IPS-NIHi11 (cell line): ENCODE results near the gene SLC38A8.

ENCODE experiments used
- DNase-seq: peaks from one replicate; pipeline ENCODE4 v3.0.0; 2012; ENCODE audit warnings: mixed read lengths, low spot score

The SLC38A8 gene

GRCh38 chr16:83996481-83997252, 45.9 kb downstream of the SLC38A8 start:
- peak; percentile 50 for DNase-seq

DNA sequence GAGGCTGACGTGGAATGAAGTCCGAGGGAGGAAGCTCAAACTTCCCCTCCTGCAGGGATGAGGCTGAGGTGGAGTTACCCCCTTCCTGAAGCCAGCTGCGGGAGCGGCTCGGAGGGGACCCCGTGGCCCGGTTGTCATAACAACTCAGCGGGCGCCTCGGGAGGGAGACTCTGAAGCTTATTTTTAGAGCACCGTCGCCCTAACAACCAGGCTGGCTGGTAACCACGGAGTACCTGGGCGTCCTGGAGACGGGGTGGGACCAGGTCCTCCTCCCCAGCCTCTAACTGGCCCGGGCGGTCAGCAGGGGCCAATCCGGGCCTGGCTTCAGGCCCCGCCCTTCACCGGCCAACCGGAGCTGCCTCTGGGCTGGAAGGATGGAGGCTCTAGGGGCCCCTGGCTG, 46.8 kb downstream of the SLC38A8 start:
- peak; percentile 95 for DNase-seq

DNA sequence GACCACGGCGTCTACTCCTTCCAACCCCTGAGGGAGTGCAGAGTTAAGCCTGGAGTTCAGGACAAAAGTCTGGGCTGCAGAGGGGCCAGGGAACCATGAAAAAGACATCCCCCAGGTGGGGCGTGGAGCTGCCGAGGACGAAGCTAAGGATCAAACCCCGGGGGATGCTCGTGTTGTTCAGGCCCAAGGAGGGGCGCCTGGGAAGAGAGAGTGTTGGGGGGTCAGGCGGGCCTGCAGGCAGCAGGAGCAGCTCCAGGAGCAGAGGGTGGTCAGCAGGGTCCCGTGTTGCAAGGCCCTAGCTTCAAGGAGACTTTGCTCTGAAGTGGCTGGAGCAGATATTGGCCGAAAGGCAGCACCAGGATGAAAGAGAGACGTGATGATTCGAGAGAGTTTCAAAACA, 47.9 kb downstream of the SLC38A8 start:
- DNase-seq = no peak

- DNase-seq = no peak
Observed at GRCh38 chr16:83994087-83994486, 48.5 kb downstream of the SLC38A8 start.

DNA sequence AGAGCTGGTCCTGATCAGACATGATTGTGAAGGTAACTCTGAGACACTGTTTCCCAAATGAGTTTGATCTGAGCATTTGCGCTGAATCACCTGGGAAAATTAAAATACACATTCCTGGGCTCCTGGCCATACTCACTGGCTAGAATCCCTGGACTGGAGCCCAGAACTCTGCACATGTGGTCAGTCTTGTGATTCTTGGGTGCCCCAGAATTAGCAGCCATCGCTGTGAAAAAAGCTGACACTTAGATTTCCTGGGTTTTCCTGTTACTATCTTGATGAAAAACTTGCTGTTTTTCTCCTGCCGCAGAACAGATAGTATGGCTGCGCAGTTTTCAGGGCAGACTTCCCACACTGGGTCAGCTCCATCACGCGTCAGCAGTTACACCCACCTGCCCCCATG, 50.0 kb downstream of the SLC38A8 start:
- DNase-seq = no peak

DNA sequence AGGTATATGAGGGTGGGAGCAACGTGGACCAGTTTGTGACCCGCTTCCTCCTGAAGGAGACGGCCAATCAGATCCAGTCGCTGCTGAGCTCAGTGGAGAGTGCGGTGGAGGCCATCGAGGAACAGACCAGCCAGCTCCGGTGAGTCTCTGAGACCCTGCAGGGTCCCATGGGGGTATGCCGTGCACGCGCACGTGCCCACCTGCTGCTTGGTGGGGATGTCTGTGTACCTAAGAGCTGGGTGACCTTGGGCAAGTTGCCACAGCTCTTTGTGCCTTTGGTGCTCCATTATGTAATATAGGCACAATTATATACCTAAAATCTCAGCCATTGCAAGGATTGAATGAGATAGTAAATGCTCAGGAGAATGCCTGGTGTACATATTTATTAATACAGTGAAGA, 52.1 kb downstream of the SLC38A8 start:
- no peak for DNase-seq

DNA sequence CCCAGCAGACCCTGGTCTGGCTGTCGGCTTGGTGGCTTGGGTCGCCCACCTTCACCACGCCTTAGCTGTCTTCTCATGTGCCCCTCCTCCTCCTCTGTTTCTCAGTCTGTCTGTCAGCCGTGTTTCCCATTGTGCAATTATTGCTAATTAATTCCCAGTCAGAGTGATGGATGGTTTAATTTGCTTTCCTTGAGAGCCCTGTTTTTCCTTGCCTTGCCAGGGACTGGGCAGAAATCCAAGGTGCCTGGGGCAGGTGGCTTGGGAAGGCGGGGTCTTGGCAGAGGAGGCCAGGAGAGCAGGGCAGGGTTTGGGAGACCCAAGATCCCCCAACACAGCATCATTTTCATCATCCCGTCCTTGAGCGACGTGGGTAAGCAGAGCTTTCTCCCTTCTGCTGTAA, 53.3 kb downstream of the SLC38A8 start:
- no peak for DNase-seq

DNA sequence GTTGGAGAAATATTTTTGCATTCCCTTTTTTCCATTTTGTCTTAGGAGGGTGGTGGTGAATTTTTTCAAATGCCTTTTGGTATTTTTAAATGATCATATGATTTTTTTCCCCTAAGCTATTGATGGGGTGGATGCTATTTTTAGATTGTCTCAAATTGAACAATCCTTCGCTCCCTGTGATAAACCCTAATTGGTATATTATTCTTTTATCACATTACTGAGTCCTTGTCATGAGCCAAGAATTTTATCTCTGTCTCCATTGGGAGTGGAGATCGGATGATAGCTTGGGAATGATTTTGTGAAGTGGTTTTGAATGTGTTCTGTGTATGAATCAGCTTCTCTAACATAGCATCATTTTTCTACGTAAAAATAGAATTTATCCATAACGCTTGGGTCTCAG, 59.1 kb downstream of the SLC38A8 start:
- no peak for DNase-seq

- no peak for DNase-seq
Observed at GRCh38 chr16:83981799-83982198, 60.8 kb downstream of the SLC38A8 start.

DNA sequence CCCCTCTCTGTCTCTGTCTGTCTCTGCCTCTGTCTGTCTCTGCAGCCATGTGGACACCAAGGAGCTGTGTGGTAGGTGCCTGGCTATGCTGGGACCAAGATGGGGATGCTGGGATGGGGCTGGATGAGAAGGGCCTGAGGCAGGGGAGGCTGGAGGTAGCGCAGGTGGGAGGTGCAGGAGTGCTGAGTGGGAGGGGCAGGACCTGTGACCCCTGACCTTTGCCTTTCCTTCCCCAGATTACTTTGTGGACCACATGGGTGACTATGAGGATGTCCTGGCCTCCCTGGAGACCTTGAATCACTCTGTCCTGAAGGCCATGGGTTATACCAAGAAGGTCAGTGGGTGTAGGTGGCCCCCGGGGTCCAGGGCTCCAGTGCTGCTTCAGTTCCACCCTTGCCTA, 61.8 kb downstream of the SLC38A8 start:
- DNase-seq = no peak

DNA sequence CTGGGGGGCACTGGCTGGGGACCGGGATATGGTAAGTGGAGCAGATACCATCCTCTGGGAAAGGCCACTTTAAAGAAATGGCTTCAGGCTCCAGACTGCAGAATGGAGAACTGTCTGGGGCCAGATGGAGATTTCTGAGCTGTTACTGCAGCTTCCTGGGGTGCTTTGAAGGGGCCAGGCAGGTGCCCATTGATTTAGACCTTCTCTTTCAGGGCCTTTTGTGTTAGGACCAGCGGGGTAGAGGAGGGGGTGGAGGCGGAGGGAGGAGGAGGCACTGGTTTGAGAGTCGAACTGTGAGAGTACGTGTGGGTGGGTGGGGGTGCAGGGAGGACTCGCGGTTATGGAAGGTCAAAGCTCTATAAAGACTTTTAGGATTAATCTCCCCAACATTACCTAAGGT, 63.2 kb downstream of the SLC38A8 start:
- no peak for DNase-seq

- no peak for DNase-seq
Observed at GRCh38 chr16:83978401-83978904, 64.1 kb downstream of the SLC38A8 start.

DNA sequence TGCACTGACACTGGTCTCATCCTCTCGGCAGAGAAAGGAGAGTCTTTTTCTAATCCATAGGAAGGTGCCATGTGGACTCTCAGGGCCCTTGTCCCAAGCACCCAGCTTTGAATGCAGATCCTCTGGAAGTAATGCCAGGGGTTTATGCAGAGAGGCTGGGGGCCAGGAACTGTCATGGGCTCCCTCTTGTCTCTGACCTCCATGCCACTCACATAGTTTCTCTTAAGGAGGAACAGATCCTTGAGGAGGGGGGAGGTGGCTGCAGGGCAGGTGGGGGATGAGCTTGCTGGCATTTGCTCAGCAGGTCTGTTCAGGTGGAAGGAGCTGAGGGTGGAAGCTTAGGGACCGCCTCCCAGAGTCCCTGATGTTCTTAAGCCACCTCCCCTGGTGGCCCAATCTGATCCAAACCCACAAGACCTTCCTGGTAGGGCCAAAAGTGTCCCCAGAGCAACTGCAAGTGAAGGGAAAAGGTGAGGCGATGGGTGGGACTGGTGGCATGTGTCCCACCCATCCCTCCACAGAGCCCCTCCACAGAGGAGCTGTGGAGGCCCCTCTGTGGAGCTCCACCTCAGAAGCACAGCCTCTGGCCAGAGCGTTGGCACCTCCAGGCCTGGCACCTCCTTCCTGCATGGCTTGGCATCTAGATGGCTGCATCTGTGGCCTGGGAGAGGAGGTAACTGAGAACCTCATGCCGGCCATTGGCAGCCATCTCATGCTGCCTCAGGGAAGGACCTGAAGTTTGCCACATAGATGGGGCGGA, 65.4 kb downstream of the SLC38A8 start:
- no peak for DNase-seq

- no peak for DNase-seq
Observed at GRCh38 chr16:83975590-83976260, 66.9 kb downstream of the SLC38A8 start.

DNA sequence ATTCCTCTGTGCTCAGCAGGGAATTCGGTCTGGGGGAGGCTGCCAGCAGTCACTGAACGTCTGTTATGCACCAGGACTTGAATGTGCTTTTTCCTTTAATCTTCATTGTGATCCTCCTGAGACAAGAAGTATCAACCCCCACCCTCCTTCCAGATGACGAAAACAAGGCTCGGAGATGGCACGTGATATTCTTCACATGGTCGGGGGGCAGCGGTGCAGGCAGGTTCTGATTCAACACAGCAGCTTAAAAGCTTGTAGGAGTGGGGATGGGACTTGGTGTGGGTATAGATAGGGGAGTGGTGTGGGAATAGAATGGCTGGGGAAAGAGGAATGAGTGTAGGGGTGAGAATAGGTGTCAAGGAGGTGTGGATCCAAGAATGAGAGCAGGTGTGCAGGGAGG, 68.1 kb downstream of the SLC38A8 start:
- no peak for DNase-seq

GRCh38 chr16:83973581-83974385, 68.8 kb downstream of the SLC38A8 start:
- no peak for DNase-seq

DNA sequence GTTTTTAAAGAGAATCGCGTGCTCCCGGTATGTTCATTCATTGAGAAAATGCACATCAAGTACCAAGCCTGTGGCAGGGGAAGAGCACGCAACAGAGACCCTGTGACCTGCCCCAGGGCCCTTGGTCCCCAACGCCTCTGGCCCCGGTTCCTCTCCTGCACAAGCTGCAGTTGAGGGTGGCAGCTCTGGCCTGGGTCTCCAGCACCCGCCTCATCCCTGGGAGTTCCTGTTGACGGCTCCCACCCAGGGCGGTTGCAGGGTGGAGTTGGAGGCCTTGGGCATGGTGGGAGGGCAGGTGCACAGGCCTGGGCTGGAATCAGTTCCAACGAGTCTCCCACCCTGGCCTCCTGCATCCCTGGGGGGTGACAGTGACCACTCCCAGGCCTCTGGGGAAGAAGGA, 69.5 kb downstream of the SLC38A8 start:
- no peak for DNase-seq

GRCh38 chr16:83972256-83973008, 70.2 kb downstream of the SLC38A8 start:
- DNase-seq = no peak

DNA sequence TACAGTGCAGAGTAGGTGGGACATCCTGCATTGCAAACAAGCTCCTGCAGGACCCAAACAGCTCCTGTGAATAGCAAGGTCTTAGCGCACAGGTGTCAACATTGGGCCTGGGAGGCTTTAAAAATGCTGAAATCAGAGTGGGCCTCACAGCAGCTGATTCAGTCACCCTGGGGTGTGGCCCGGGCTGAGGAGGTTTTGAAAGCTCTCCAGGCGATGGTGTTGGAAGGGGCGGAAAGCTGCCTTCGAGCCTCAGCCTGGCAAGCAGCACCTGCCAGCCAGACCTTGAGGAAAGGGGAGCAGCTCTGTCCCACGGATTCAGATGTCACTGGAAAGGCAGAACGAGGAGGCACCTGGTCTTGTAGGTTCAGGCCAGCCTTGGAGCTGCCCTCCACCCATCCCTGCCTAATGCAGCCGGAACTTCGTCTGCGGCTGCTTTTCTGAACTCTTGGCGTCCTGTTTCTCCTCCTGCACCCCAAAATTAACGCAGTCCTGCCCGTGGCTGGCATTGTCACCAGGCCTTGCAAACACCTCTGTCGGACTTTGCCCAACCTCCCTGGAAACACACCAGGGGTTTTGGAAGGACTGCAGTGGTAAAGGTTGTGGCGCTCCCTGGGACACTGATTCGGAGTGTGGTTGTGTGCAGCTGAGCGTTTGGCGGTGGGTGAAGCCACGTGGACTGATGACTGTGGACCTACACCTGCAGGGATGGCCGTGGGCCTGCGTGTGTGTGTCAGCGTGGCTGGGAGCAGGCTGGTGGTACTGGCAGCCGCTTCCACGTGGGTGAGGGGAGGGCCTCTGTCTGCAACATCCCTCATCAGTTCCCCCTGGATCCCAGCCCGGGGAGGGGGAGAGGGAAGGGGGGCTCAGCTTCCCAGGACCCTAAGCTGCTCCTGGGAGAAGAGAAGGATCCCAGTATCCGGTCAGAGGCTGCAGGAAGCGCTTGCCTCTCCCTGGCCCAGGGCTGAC, 71.1 kb downstream of the SLC38A8 start:
- DNase-seq = no peak

GRCh38 chr16:83970430-83970815, 72.2 kb downstream of the SLC38A8 start:
- DNase-seq = no peak
